Mesenchymal stem cell (in vitro differentiated cells and primary cell): Measurements from ENCODE around the gene ENO2.
"Not testable (repeated sequence)": the region's sequence is repeated elsewhere in the genome, so short reads cannot be mapped to it uniquely, and the experiment has no call there.

Experiments
- DNase-seq: peaks from one replicate; pipeline ENCODE4 v3.0.0-alpha.2; 2013
- H2AFZ ChIP-seq: one replicate; pipeline ENCODE4 v1.6.1; 2013; ENCODE audit warnings: low read depth, mild to moderate bottlenecking, control low read depth, inconsistent platforms, low read length, moderate library complexity
- H2AK5ac ChIP-seq: 2 replicates; pipeline ENCODE4 v1.6.1; 2013; ENCODE audit warnings: low read length, moderate library complexity, mild to moderate bottlenecking, inconsistent platforms; ENCODE audit not compliant: severe bottlenecking
- H2BK120ac ChIP-seq: one replicate; pipeline ENCODE4 v1.6.1; 2013; ENCODE audit warnings: low read depth, mild to moderate bottlenecking, inconsistent platforms, low read length, moderate library complexity
- H2BK12ac ChIP-seq, 2 experiments: one replicate each; pipeline ENCODE4 v1.6.1; 2013; ENCODE audit warnings: inconsistent platforms in 2 of 2, low read length in 2 of 2, mild to moderate bottlenecking in 2 of 2, moderate library complexity in 2 of 2, control low read depth in 1 of 2
- H2BK15ac ChIP-seq: one replicate; pipeline ENCODE4 v1.6.1; 2013; ENCODE audit warnings: mild to moderate bottlenecking, low read depth, inconsistent platforms; ENCODE audit not compliant: poor library complexity, severe bottlenecking
- H2BK5ac ChIP-seq: 2 replicates; pipeline ENCODE4 v1.6.1; 2013; ENCODE audit warnings: low read depth, mild to moderate bottlenecking, low read length, control low read depth, inconsistent platforms; ENCODE audit not compliant: poor library complexity, severe bottlenecking
- H3K14ac ChIP-seq, 2 experiments: one replicate each; pipeline ENCODE4 v1.6.1; 2013; ENCODE audit warnings: inconsistent platforms in 2 of 2, low read length in 2 of 2, control low read depth in 1 of 2, mild to moderate bottlenecking in 1 of 2, moderate library complexity in 1 of 2
- H3K18ac ChIP-seq, 2 experiments: one replicate each; pipeline ENCODE4 v1.6.1; 2013; ENCODE audit warnings: inconsistent platforms in 2 of 2, low read length in 2 of 2, control low read depth in 1 of 2, low read depth in 1 of 2, mild to moderate bottlenecking in 1 of 2
- H3K23ac ChIP-seq, 2 experiments: one replicate each; pipeline ENCODE4 v1.6.1; 2013; ENCODE audit warnings: inconsistent platforms in 2 of 2, low read length in 2 of 2, mild to moderate bottlenecking in 2 of 2, moderate library complexity in 2 of 2, control low read depth in 1 of 2
- H3K27ac ChIP-seq: 2 replicates; pipeline ENCODE4 v1.5.1; 2013; ENCODE audit warnings: mild to moderate bottlenecking, moderate library complexity, low read length, control low read depth, inconsistent platforms; ENCODE audit not compliant: poor library complexity, severe bottlenecking
- H3K27me3 ChIP-seq, 2 experiments: 2 replicates each; pipeline versions ENCODE4 v1.6.1 to v1.7.0; 2013; ENCODE audit warnings: low read length in 2 of 2, mild to moderate bottlenecking in 2 of 2, moderate library complexity in 2 of 2, control low read depth in 1 of 2, inconsistent platforms in 1 of 2; ENCODE audit not compliant: control insufficient read depth in 1 of 2, insufficient read depth in 1 of 2
- H3K36me3 ChIP-seq, 2 experiments: 2 replicates each; pipeline versions ENCODE4 v1.6.1 to v1.7.0; 2013; ENCODE audit warnings: low read length in 2 of 2, control low read depth in 1 of 2, inconsistent platforms in 1 of 2, low read depth in 1 of 2, mild to moderate bottlenecking in 1 of 2; ENCODE audit not compliant: insufficient read depth in 2 of 2, control insufficient read depth in 1 of 2
- H3K4ac ChIP-seq, 2 experiments: one replicate each; pipeline ENCODE4 v1.6.1; 2013; ENCODE audit warnings: inconsistent platforms in 2 of 2, low read length in 2 of 2, mild to moderate bottlenecking in 2 of 2, moderate library complexity in 2 of 2, control low read depth in 1 of 2, low read depth in 1 of 2
- H3K4me1 ChIP-seq: 2 replicates; pipeline ENCODE4 v1.6.1; 2013; ENCODE audit warnings: low read depth, low read length, control low read depth; ENCODE audit not compliant: control insufficient read depth, insufficient read depth
- H3K4me2 ChIP-seq: 2 replicates; pipeline ENCODE4 v1.6.1; 2013; ENCODE audit warnings: low read length, mild to moderate bottlenecking, inconsistent platforms; ENCODE audit not compliant: poor library complexity, severe bottlenecking
- H3K4me3 ChIP-seq, 2 experiments: 2 replicates each; pipeline versions ENCODE4 v1.5.1 to v1.7.0; 2013; ENCODE audit warnings: low read length in 2 of 2, mild to moderate bottlenecking in 2 of 2, control low read depth in 1 of 2, low read depth in 1 of 2; ENCODE audit not compliant: insufficient read depth in 1 of 2
- H3K79me1 ChIP-seq: replicated peaks from 2 replicates; pipeline ENCODE4 v1.6.1; 2013; ENCODE audit warnings: mild to moderate bottlenecking, control low read depth, low read length, inconsistent platforms; ENCODE audit not compliant: poor library complexity, severe bottlenecking
- H3K9ac ChIP-seq: 2 replicates; pipeline ENCODE4 v1.7.0; 2013; ENCODE audit warnings: mild to moderate bottlenecking, low read length, moderate library complexity
- H3K9me3 ChIP-seq: 2 replicates; pipeline ENCODE4 v1.7.0; 2013; ENCODE audit warnings: mild to moderate bottlenecking, low read length; ENCODE audit not compliant: control insufficient read depth
- H4K8ac ChIP-seq: one replicate; pipeline ENCODE4 v1.6.1; 2013; ENCODE audit warnings: inconsistent platforms, mild to moderate bottlenecking, low read length, moderate library complexity
- H4K91ac ChIP-seq: one replicate; pipeline ENCODE4 v1.6.1; 2013; ENCODE audit warnings: mild to moderate bottlenecking, low read length, inconsistent platforms
- WGBS: methylation state at CpG from one replicate; pipeline ENCODE4 v1.1.7; 2013; ENCODE audit warnings: mixed read lengths; 5-methylcytosine and 5-hydroxymethylcytosine counted together

ENO2 gene

DNA sequence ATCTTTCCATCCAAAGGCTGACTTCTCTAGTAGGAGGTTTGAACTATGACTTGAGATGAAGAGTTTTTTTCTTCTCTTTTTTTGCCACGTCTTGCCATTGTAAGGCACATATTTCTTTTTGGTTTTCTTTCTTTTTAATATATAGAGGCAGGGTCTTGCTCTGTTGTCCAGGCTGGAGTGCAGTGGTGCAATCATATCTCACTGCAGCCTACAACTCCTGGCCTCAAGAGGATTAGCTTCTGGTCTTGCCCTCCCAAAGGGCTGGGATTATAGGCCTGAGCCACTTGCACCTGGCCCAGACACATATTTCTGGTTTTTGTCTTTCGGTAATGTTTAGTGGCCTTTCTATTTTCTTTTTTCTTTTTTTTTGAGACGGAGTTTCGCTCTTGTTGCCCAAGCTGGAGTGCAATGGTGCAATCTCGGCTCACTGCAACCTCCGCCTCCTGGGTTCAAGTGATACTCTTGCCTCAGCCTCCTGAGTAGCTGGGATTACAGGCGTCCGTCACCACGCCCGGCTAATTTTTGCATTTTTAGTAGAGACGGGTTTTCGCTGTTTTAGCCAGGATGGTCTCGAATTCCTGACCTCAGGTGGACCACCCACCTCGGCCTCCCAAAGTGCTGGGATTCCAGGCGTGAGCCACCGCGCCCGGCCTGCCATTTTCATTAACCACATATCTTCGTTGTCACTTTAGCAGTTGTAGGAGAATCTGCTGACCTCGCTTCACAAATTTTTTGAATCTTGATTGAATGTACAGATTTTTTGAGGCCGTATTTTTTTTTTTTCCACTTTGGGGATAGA is 24.4 kb upstream of the ENO2 start:
- not testable (repeated sequence) for H2AFZ ChIP-seq, H3K79me1 ChIP-seq, H2BK15ac ChIP-seq, H3K36me3 ChIP-seq, H2BK120ac ChIP-seq, H4K91ac ChIP-seq, H2BK5ac ChIP-seq, H3K4me3 ChIP-seq, H3K4me1 ChIP-seq, H3K14ac ChIP-seq, H3K9me3 ChIP-seq, H4K8ac ChIP-seq, DNase-seq, H3K27me3 ChIP-seq, H3K4me2 ChIP-seq, H3K23ac ChIP-seq, H2BK12ac ChIP-seq
- Histone ChIP-seq H3K18ac (peak overlapping the region in 1 of 2 experiments; percentile 80), H3K4ac (peak overlapping the region in 1 of 2 experiments; percentile 78), H3K27ac (peak overlapping the region; percentile 73), H3K9ac (peak overlapping the region; percentile 95), H2AK5ac (peak overlapping the region; percentile 81)
- WGBS, result 96% methylated on average over 20 of the region's 21 CpGs

DNA sequence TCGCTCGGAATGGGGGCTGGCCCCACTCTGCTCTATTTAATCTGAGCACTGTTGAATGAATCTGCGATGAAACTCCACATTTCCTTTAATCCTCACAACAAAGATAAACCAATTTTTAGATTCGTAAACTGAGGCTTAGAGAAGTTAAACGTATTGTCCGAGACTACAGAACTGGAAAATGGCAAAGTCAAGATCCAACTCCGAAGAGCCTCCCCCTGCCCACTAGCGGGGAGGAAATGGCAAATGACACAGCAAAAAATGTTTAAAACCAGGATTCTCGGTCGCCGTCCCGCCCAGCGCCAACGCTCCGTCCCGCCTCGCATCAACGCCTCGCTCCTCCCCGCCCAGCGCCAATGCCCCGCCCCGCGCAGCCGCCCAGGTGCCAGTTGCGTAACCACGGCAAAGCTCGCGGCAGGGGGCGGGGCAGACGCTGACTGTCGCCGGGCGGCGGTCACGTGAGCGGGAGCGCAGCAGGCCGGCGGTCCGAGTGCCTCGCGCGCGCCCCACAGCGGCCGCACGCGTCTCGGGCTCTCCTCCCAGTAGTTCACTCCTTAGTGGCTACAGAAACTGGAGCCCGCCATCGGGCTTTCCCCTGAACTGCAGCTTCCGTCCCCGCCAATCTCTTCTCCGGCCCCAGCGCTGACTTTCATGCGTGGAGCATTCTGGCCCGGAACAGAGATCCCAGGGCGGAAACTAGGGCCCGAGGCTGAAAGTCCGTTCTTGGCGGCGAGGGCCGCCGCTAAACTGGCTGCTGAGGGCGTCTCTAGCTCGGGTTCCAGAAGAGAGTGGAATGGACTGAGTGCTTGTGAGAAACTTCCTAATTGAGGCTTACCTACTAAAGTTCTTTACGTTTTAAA is 23.4 kb upstream of the ENO2 start:
- H2AFZ ChIP-seq, result peak overlapping the region; percentile 44
- H3K4ac ChIP-seq, result peak overlapping the region; percentile 77 to 91
- peak overlapping the region; percentile 81 for H2AK5ac ChIP-seq
- H3K79me1 ChIP-seq, result peaks cover 3% of the 10 kb centered on the region
- peak overlapping the region; percentile 98 for H3K9ac ChIP-seq
- peak overlapping the region; percentile 73 for H2BK15ac ChIP-seq
- H3K14ac ChIP-seq, result peak overlapping the region in 1 of 2 experiments; percentile 62
- H3K27ac ChIP-seq, result peak overlapping the region; percentile 87
- WGBS, result 4% methylated on average over 59 of the region's 68 CpGs
- H4K91ac ChIP-seq, result peak overlapping the region; percentile 76
- H3K36me3 ChIP-seq, result peaks cover 2 to 6% of the 10 kb centered on the region in 2 experiments
- H3K4me3 ChIP-seq, result peak overlapping the region; percentile 37 to 81
- no peaks in the 10 kb centered on the region for H3K9me3 ChIP-seq
- H3K4me2 ChIP-seq, result peak overlapping the region; percentile 86
- peak overlapping the region; percentile 57 to 92 for H2BK12ac ChIP-seq
- H3K18ac ChIP-seq, result peak overlapping the region; percentile 78 to 93
- H3K23ac ChIP-seq, result no peak overlapping the region
- H4K8ac ChIP-seq, result peak overlapping the region; percentile 74
- DNase-seq, result peak; percentile 95
- no peak overlapping the region for H2BK120ac ChIP-seq
- no peaks in the 10 kb centered on the region for H3K27me3 ChIP-seq
- H2BK5ac ChIP-seq, result peak overlapping the region; percentile 53
- peaks cover 9% of the 10 kb centered on the region for H3K4me1 ChIP-seq

DNA sequence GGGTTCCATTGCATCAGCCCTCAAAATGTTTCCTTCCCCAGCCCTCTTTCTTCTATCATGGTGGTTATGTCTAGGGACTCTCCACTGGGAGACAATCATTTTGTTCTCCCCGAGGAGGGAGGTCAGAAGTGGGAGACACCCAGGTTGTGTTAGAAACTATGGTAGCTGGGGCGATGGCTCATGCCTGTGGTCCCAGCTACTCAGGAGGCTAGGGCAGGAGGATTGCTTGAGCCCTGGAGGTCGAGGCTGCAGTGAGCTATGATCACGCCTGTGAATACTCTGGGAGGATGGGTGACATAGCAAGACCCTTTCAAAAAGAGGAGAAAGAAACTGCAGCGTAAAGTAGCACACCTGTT is 22.8 kb upstream of the ENO2 start:
- no peak overlapping the region for H2BK15ac ChIP-seq

DNA sequence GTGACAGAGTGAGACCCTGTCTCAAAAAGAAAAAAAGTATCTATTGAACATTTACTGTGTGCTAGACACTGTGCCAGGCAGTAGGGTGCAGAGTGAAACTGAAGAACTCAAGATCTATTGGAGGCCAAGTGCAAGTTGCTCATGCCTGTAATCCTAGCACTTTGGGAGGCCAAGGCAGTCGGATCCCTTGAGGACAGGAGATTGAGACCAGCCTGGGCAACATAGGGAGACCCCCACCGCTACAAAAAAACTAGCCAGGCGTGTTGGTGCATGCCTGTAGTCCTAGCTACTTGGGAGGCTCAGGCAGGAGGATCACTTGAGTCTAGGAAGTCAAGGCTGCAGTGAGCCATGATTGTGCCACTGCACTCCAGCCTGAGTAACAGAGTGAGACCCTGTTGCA is 21.7 kb upstream of the ENO2 start:
- H3K18ac ChIP-seq, H3K23ac ChIP-seq, H4K91ac ChIP-seq, H2AFZ ChIP-seq, H3K9ac ChIP-seq, DNase-seq, H3K14ac ChIP-seq, H2AK5ac ChIP-seq, H2BK120ac ChIP-seq, H2BK15ac ChIP-seq, H3K36me3 ChIP-seq, H2BK12ac ChIP-seq, H3K27ac ChIP-seq, H3K9me3 ChIP-seq, H3K4me3 ChIP-seq, H3K4me1 ChIP-seq, H4K8ac ChIP-seq, H3K4ac ChIP-seq, H3K4me2 ChIP-seq, H3K27me3 ChIP-seq, H2BK5ac ChIP-seq, H3K79me1 ChIP-seq: not testable (repeated sequence)
- WGBS, result 94% methylated on average over 3 of the region's 3 CpGs

More for the DNA sequence above, 22.8 kb upstream of the ENO2 start:
- DNase-seq, result no peak
- Histone ChIP-seq H4K91ac (no peak overlapping the region), H4K8ac (peak overlapping the region; percentile 74), H2AFZ (peak overlapping the region; percentile 44), H3K4me1 (peaks cover 9% of the 10 kb centered on the region), H2BK120ac (no peak overlapping the region), H2BK5ac (no peak overlapping the region), H3K79me1 (peaks cover 3% of the 10 kb centered on the region), H3K9ac (peak overlapping the region; percentile 98), H3K23ac (no peak overlapping the region), H3K4ac (peak overlapping the region; percentile 77 to 91), H3K27ac (peak overlapping the region; percentile 87), H3K27me3 (no peaks in the 10 kb centered on the region), H3K36me3 (peaks cover 2 to 6% of the 10 kb centered on the region in 2 experiments), H3K9me3 (no peaks in the 10 kb centered on the region), H3K4me3 (peak overlapping the region in 1 of 2 experiments; percentile 81), H2AK5ac (peak overlapping the region; percentile 15), H3K18ac (peak overlapping the region; percentile 43 to 93), H3K4me2 (peak overlapping the region; percentile 86), H3K14ac (no peak overlapping the region), H2BK12ac (peak overlapping the region in 1 of 2 experiments; percentile 40)
- WGBS, result 88% methylated on average over 5 of the region's 5 CpGs
